Fibroblast of the conjunctiva (primary cell): ENCODE results near the gene CACNA1G.

Experiments used
- DNase-seq: peaks from one replicate; pipeline ENCODE4 v3.0.0-alpha.2; 2010; ENCODE audit warnings: low read depth

CACNA1G gene

DNA sequence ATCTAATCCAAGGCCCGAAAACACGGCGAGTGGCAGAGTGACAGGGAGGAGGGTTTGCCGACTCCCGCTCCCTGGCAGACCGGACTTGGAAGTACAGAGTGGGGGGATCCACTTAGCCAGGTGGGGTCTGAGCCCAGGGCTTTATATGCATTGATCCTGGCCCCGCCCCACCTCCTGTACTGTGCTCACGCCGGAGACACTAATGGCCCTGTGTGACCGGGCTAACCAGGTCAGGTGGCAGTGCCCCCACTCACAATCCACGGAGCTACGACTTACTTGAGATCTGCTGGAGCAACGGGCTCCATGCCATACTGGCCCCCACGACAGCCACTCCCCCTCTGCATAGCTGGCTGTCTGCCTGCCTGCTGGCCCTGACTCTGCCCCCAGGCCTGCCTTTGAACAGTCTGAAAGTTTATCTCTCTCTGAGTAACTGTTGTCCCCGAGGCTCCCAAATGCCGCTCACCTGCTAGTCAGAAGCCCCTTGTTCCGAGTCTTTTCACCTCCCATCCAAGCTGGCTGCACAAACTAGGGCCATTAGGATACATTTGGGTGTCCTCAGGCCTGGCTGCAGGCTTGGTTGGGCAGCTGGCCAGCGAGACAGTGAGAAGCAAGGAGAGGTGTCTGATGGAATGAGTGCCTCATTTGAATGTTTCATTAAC lies 28.0 kb downstream of the CACNA1G start:
- no peak for DNase-seq

DNA sequence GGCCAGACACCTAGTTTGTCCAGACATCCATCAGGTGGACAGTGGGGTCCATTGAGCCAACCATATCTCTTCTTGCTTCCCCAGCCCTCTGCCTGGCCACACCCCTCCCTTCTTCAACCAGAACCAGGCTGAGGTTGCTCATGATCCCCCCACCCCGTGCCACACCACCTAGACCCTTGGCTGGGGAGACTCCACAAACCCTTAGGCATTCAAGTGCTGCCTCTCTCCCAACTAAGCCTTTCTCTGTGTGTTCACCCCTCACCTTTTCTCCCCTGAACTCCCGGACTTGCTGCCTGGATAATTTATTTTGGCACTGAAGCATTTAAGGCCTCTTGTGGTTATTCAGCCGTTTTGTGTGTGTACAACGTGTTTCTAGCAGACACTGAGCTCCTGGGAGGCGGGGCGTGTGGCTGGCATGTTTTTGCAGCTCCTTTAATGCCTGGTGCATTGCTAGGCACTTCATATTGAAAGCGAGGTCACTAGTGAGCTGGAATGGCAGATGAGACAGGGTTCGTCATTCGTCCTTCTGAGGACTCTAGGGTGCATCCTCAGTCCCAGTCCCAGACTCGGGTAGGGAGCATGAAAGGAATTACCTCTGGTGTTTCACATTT lies 28.7 kb downstream of the CACNA1G start:
- no peak for DNase-seq

GRCh38 chr17:50590946-50591737 lies 30.6 kb downstream of the CACNA1G start:
- no peak for DNase-seq

DNA sequence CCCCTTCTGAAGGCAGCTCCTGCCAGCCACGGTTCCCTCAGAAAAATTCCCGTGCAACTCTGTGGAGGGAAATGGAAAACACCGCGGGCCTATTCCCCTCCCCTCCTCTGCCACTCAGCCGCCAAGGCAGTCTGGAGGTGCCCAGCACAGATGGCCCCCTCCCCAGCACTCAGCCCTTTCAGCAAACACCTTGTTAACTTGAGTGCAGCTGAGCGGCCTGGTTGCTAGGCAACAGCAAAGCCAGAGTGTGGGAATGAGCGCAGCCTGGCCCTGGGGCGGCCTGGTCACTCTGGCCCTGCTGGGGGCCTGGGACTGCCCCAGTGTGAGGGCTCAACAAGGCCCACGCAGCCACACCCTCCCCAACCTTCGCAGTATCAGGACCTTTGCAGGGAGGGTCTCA lies 32.8 kb downstream of the CACNA1G start:
- no peak for DNase-seq

GRCh38 chr17:50594128-50594823 lies 33.8 kb downstream of the CACNA1G start:
- no peak for DNase-seq

- no peak for DNase-seq
Measured at GRCh38 chr17:50594892-50595291, 34.4 kb downstream of the CACNA1G start.

- no peak for DNase-seq
Measured at GRCh38 chr17:50596191-50597037, 35.9 kb downstream of the CACNA1G start.

DNA sequence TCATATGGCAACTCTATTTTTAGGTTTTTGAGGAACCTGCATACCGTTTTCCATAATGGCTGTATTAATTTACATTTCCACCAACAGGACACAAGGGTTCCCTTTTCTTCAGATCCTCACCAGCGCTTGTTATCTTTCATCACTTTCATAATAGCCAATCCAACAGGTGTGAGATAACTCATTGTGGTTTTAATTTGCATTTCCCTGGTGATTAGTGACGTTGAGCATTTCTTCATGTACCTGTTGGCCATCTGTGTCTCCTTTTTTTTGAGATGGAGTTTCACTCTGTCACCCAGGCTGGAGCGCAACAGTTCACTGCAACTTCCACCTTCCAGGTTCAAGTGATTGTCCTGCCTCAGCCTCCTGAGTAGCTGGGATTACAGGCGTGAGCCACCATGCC lies 38.0 kb downstream of the CACNA1G start:
- DNase-seq = no peak

DNA sequence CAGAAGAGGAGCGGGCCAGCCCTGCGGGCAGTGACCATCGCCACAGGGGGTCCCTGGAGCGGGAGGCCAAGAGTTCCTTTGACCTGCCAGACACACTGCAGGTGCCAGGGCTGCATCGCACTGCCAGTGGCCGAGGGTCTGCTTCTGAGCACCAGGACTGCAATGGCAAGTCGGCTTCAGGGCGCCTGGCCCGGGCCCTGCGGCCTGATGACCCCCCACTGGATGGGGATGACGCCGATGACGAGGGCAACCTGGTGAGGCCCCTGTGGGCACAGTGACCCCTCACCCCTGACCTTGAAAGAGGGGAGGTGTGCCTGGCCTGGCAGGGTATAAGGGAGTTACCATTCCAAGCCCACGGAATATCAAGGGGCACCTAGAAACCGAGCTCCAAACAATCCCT lies 39.1 kb downstream of the CACNA1G start:
- no peak for DNase-seq

- no peak for DNase-seq
Measured at GRCh38 chr17:50601823-50602375, 41.4 kb downstream of the CACNA1G start.

GRCh38 chr17:50602836-50603235 lies 42.3 kb downstream of the CACNA1G start:
- DNase-seq = no peak

DNA sequence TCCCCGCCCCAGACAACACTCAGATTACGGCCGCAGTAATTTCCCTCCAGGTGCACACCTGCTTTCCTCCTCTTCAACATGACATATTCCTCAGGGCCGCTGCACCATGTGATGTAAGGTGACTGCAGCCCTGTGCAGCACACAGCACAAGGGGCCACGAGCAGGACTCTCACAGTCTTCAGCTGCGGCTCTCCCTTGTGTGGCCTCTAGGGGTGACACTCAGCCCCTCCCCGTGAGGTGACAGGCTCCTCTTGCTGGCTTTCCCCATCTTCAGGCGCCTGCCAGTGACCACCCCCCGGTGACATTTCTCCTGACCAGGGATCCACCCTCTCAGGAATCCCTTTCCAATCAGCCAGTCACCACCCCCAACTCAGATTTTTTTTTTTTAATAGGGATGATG lies 42.8 kb downstream of the CACNA1G start:
- no peak for DNase-seq

GRCh38 chr17:50604513-50604912 lies 44.0 kb downstream of the CACNA1G start:
- peak; percentile 66 for DNase-seq

DNA sequence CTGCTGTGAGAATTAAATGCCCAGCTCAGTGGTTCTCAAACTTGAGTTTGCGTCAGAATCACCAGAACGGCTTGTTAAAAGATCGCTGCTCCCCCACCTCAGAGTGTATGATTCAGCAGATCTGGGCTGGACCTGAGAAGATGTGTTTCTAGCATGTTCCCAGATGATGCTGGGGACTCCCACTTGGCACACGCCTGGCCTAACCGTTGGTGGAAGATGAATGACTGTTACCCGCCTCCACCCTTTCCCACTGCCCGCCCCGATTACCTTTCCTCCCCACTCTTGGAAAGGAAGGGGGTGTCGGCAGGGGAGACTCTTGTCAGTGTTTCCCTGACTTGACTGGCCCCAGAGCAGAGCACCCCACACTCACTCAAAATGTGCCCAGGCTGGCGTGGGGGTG lies 44.9 kb downstream of the CACNA1G start:
- no peak for DNase-seq

- no peak for DNase-seq
Measured at GRCh38 chr17:50607522-50608175, 47.1 kb downstream of the CACNA1G start.

DNA sequence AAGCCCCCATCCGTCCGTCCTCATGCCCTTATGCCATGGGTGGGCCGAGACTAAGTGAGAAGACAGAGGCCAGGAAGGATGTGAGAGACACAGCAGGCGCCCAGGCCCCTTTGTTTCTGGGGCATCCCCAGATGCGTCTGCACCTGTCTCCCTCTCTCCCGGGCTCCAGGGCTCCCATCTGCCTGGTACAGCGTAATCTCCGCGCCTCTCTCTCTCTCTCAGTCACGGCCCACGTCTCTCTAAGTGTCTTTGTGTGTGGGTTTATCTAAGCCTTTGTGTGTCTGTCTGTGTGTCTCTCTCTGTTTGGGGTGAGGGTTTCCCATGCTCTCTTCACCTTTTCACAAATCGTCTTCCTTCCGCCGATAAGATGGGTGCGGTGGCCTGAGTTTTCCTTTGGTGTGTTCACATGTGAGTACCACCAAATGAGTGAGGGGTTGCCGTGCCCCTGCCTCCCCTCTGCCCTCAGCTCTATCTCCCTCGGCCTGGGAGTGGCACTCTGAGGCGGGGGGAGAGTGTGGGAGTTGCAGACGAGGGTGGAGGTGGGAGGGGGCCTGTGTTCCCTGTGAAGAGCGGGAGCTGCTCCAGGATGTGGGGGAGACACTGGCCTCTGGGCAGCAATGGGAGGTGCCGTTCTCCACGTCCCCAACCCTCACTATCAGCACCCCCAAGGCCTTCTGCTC lies 48.3 kb downstream of the CACNA1G start:
- no peak for DNase-seq

GRCh38 chr17:50609380-50610074 lies 49.0 kb downstream of the CACNA1G start:
- no peak for DNase-seq

DNA sequence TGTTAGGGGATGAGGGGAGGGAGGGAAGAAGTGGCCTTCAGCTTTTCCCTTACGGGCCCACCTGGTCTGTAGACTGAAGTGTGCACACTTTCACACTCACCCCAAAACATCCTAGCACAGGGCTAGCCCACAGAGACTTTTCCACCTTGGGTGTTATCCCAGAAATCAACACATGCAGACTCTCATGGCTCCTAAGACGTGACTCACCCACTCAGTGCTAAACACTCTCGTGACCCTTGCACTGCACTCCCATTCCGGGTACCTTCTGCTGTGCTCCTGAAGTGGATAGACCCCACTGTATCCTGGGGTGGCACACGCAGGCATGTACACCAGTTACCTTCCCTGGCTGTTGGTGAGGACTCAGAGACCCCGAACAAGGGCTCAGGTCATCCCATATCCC lies 51.1 kb downstream of the CACNA1G start:
- DNase-seq = no peak

DNA sequence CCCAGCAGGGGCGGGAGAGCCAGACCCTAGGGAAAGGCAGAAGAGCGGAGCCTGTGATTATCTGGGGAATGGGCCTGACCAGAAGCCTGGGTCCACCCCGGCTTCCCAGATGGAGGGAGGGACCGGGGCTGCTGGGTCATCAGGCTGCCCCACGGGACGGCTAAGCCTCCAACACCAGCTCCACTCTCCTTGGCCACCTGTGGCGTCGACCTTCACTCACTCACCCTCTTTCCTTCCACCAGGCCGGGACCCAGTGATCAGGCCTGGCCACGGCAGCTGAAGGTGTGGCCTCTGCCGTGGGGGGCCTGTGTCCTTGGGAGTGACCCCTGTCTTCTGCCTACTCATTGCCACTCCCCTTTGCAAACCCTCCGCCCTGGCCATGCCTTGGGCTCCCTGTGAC lies 51.8 kb downstream of the CACNA1G start:
- DNase-seq = no peak
